B cell (primary cell): ENCODE results near the gene KRT23. TPM values are rescaled to one million over a fixed set of nuclear protein-coding genes. Genes with fewer than 3 reads are reported as not detected.

Source experiments
- ATAC-seq: fragments of 200-7000 bp; cut with Tn5 transposase; one replicate; pipeline ENCODE4 v1.10.0; 2021; ENCODE audit warnings: low read depth, mild to moderate bottlenecking, moderate number of reproducible peaks, moderate library complexity
- CTCF ChIA-PET: fragments of 350-600 bp; sonication (Branson Sonifier 250); formaldehyde crosslinking; loops from one replicate; lab custom pipeline; 2021; ENCODE audit warnings: antibody characterized with exemption, inconsistent platforms; lab: Charles Lee
- POLR2A ChIA-PET: fragments of 350-600 bp; sonication (Branson Sonifier 250); formaldehyde crosslinking; loops from one replicate; lab custom pipeline; 2021; ENCODE audit warnings: antibody characterized with exemption; lab: Charles Lee
- DNase-seq: peaks from one replicate; pipeline ENCODE4 v3.0.0; 2013
- H2AFZ ChIP-seq: 2 replicates; pipeline ENCODE4 v1.6.1; 2012; ENCODE audit warnings: mild to moderate bottlenecking, low read depth, low read length; ENCODE audit not compliant: insufficient read depth, poor library complexity, severe bottlenecking
- H3K27ac ChIP-seq, 2 donors: 1 replicate in 1 of 2; 2 replicates in 1 of 2; pipeline ENCODE4 v1.5.1; 2012 to 2013; ENCODE audit warnings: low read length in 2 of 2, mild to moderate bottlenecking in 2 of 2, moderate library complexity in 1 of 2
- H3K27me3 ChIP-seq, 4 experiments: fragments of 200-600 bp in 1 of 4; sonication (generic) in 1 of 4; replicated peaks in 1 of 4; 1 replicate in 2 of 4; 2 replicates in 2 of 4; pipeline versions ENCODE4 v1.6.1 to v1.7.0; 2013 to 2016; ENCODE audit warnings: low read length in 3 of 4, mild to moderate bottlenecking in 2 of 4, mixed read lengths in 1 of 4, moderate library complexity in 1 of 4; ENCODE audit not compliant: insufficient read depth in 4 of 4, control insufficient read depth in 3 of 4; ENCODE audit errors: control extremely low read depth in 1 of 4
- H3K36me3 ChIP-seq, 2 experiments: replicated peaks in 1 of 2; 1 replicate in 1 of 2; 2 replicates in 1 of 2; pipeline versions ENCODE4 v1.6.1 to v1.7.1; 2013; ENCODE audit warnings: low read length in 1 of 2; ENCODE audit not compliant: insufficient read depth in 2 of 2, control insufficient read depth in 1 of 2; ENCODE audit errors: control extremely low read depth in 1 of 2, extremely low read depth in 1 of 2
- H3K4me1 ChIP-seq, 2 donors: fragments of 200-600 bp in 1 of 2; sonication (generic) in 1 of 2; 1 replicate in 1 of 2; 2 replicates in 1 of 2; pipeline versions ENCODE4 v1.5.1 to v1.6.1; 2013 to 2017; ENCODE audit warnings: low read length in 2 of 2; ENCODE audit not compliant: control insufficient read depth in 2 of 2, insufficient read depth in 2 of 2
- H3K4me2 ChIP-seq: replicated peaks from 2 replicates; pipeline ENCODE3; 2012; ENCODE audit warnings: mild to moderate bottlenecking, low read depth, low read length; ENCODE audit not compliant: poor library complexity, severe bottlenecking
- H3K4me3 ChIP-seq, 5 experiments: fragments of 200-600 bp in 1 of 5; sonication (generic) in 1 of 5; 1 replicate in 3 of 5; 2 replicates in 2 of 5; pipeline versions ENCODE4 v1.5.1 to v1.7.0; 2011 to 2016; ENCODE audit warnings: low read length in 4 of 5, mild to moderate bottlenecking in 4 of 5, low read depth in 2 of 5, control low read depth in 1 of 5, moderate library complexity in 1 of 5; ENCODE audit not compliant: insufficient read depth in 1 of 5; ENCODE audit errors: control extremely low read depth in 1 of 5, extremely low read depth in 1 of 5
- H3K79me2 ChIP-seq: fragments of 200-600 bp; sonication (generic); one replicate; pipeline ENCODE4 v1.6.0; 2016; ENCODE audit warnings: low read length; ENCODE audit not compliant: control insufficient read depth, insufficient read depth
- H3K9ac ChIP-seq: fragments of 200-600 bp; sonication (generic); 2 replicates; pipeline ENCODE4 v1.6.1; 2017; ENCODE audit warnings: mild to moderate bottlenecking, low read length, moderate library complexity
- H3K9me3 ChIP-seq, 3 donors: one replicate each; pipeline versions ENCODE4 v1.6.1 to v1.7.1; 2013; ENCODE audit warnings: low read length in 2 of 3; ENCODE audit not compliant: control insufficient read depth in 2 of 3, insufficient read depth in 1 of 3; ENCODE audit errors: control extremely low read depth in 1 of 3
- H4K20me1 ChIP-seq: 2 replicates; pipeline ENCODE4 v1.6.0; 2012; ENCODE audit warnings: mild to moderate bottlenecking, low read length; ENCODE audit not compliant: insufficient read depth, control insufficient read depth, poor library complexity, severe bottlenecking
- H3K27ac Mint-ChIP-seq: one replicate; pipeline ENCODE4 v1.8.0; 2021; ENCODE audit warnings: mixed read lengths
- H3K27me3 Mint-ChIP-seq: one replicate; pipeline ENCODE4 v1.8.0; 2021; ENCODE audit warnings: mixed read lengths
- H3K4me1 Mint-ChIP-seq: one replicate; pipeline ENCODE4 v1.8.0; 2021; ENCODE audit warnings: mixed read lengths
- H3K4me3 Mint-ChIP-seq: one replicate; pipeline ENCODE4 v1.8.0; 2021; ENCODE audit warnings: mixed read lengths
- H3K9me3 Mint-ChIP-seq: one replicate; pipeline ENCODE4 v1.8.0; 2022; ENCODE audit warnings: mixed read lengths; ENCODE audit not compliant: insufficient read depth
- EZH2 ChIP-seq: IDR thresholded peaks from 2 replicates; pipeline ENCODE4 v1.6.1; 2012; ENCODE audit warnings: borderline replicate concordance, low read depth, mild to moderate bottlenecking, moderate library complexity, low read length; ENCODE audit not compliant: insufficient read depth, poor library complexity, severe bottlenecking
- WGBS: methylation state at CpG from one replicate; pipeline ENCODE4 v1.1.5; 2013; ENCODE audit warnings: missing lambda C conversion rate; ENCODE audit not compliant: insufficient coverage; 5-methylcytosine and 5-hydroxymethylcytosine counted together
- intact Hi-C: fragments of 100-400 bp; cut with micrococcal nuclease; formaldehyde crosslinking; loops from one replicate; pipeline ENCODE4 v1.10.0; 2022
- polyA plus RNA-seq: library from polyadenylated mRNA; depleted of rRNA; stranded (reverse); fragments of >200 nt; gene quantifications from 2 replicates; pipeline ENCODE4 v1.2.3, GENCODE V29; 2012
- total RNA-seq, 2 donors: library from RNA; stranded (reverse); fragments of 120-200 nt in 1 of 2; gene quantifications; 1 replicate in 1 of 2; 2 replicates in 1 of 2; pipeline versions ENCODE4 v1.2.3 to v1.2.4, GENCODE V29; 2013 to 2022
- TF ChIP-seq, protein P1 (sequence below): fragments of 200-600 bp; IDR thresholded peaks from one replicate; pipeline ENCODE4 v1.8.0; 2022; ENCODE audit warnings: antibody characterized with exemption, mild to moderate bottlenecking

KRT23 gene
- total and polyA plus RNA-seq, 2 donors (not counting 1 experiment from before 2014, with no cell fraction given) = 0.06 TPM; not detected in 1

DNA sequence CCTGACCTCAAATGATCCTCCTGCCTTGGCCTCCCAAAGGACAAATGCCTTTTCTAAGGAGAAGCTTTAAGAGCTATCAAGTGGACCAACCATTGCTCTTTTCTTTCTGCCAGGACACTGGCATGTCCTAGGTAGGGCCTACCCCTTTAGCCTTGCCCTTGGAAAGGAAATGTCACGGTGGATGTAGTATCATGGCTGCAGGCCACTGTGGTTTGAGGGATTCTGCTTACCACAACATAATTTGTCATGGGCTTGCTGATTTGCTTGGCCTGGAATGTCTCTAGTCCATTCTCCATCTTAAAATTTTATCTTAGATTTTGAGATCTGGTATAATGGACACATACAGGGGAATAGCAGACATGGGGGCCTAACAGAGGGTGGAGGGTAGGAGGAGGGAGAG is 58.4 kb downstream of the KRT23 start:
- POLR2A ChIA-PET = no interaction called here
- H3K4me3 Mint-ChIP-seq = no peak overlapping the region
- CTCF ChIA-PET = no interaction called here
- DNase-seq (no peak), ATAC-seq (no peak)
- no peaks in the 10 kb centered on the region for H3K4me1 Mint-ChIP-seq
- Histone ChIP-seq H3K9me3 (no peaks in the 10 kb centered on the region), H3K27ac (no peak overlapping the region), H3K36me3 (no peaks in the 10 kb centered on the region), H3K79me2 (no peaks in the 10 kb centered on the region), H3K9ac (no peak overlapping the region), H3K4me3 (no peak overlapping the region), H2AFZ (no peak overlapping the region), H3K27me3 (no peaks in the 10 kb centered on the region), H3K4me2 (no peak overlapping the region), H4K20me1 (no peaks in the 10 kb centered on the region), H3K4me1 (no peaks in the 10 kb centered on the region)
- intact Hi-C loops = no loop called here
- no peaks in the 10 kb centered on the region for H3K9me3 Mint-ChIP-seq
- H3K27me3 Mint-ChIP-seq = peaks cover 22% of the 10 kb centered on the region
- no peak for TF ChIP-seq EZH2
- TF ChIP-seq, protein P1, sequence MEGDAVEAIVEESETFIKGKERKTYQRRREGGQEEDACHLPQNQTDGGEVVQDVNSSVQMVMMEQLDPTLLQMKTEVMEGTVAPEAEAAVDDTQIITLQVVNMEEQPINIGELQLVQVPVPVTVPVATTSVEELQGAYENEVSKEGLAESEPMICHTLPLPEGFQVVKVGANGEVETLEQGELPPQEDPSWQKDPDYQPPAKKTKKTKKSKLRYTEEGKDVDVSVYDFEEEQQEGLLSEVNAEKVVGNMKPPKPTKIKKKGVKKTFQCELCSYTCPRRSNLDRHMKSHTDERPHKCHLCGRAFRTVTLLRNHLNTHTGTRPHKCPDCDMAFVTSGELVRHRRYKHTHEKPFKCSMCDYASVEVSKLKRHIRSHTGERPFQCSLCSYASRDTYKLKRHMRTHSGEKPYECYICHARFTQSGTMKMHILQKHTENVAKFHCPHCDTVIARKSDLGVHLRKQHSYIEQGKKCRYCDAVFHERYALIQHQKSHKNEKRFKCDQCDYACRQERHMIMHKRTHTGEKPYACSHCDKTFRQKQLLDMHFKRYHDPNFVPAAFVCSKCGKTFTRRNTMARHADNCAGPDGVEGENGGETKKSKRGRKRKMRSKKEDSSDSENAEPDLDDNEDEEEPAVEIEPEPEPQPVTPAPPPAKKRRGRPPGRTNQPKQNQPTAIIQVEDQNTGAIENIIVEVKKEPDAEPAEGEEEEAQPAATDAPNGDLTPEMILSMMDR = no peak
- H3K27ac Mint-ChIP-seq = no peak overlapping the region
- WGBS = no CpG with 5 or more reads among the region's 1 CpG

DNA sequence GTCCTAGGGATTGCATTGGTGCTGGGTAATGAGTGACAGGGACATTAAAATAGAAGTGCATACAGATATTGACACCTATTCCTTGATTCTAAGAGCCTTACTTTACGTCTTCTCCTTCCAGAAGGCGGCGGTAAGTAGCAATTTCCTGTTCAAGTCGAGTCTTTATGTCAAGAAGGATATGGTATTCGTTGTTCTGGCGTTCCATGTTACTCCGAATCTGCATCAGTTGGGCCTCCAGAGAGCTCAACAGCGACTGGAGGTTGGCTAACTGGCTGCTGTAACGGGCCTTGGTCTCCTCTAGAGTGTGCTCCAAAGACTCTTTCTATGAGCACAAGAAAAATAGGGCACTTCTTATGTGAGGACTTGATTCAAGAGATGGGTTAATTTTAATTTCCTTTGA is 59.4 kb downstream of the KRT23 start:
- no peaks in the 10 kb centered on the region for H3K9me3 Mint-ChIP-seq
- no peaks in the 10 kb centered on the region for H3K4me1 ChIP-seq
- no peak overlapping the region for H3K4me3 Mint-ChIP-seq
- H3K4me1 Mint-ChIP-seq = no peaks in the 10 kb centered on the region
- POLR2A ChIA-PET = no interaction called here
- no peaks in the 10 kb centered on the region for H3K9me3 ChIP-seq
- no peaks in the 10 kb centered on the region for H3K79me2 ChIP-seq
- WGBS = 97% methylated on average over 9 of the region's 9 CpGs
- no peaks in the 10 kb centered on the region for H3K36me3 ChIP-seq
- intact Hi-C loops = no loop called here
- no peak overlapping the region for H3K27ac Mint-ChIP-seq
- H2AFZ ChIP-seq = no peak overlapping the region
- DNase-seq = no peak
- ATAC-seq = no peak
- H3K27me3 Mint-ChIP-seq = peaks cover 15% of the 10 kb centered on the region
- H3K9ac ChIP-seq = no peak overlapping the region
- H3K4me3 ChIP-seq = no peak overlapping the region
- no peak overlapping the region for H3K4me2 ChIP-seq
- no peaks in the 10 kb centered on the region for H3K27me3 ChIP-seq
- CTCF ChIA-PET = interaction anchor here (0.5 kb wide), 1 partner anchor 1467 kb away, joined by 3 read pairs; no protein-coding TSS in a partner anchor
- no peak overlapping the region for H3K27ac ChIP-seq
- TF ChIP-seq EZH2 = no peak
- TF ChIP-seq, protein P1 = no peak
- H4K20me1 ChIP-seq = no peaks in the 10 kb centered on the region
